ENCODE results near the gene LAG3.

LAG3 gene

GRCh38 chr12:6813363-6813762, 41.0 kb downstream of the LAG3 start:
- no peak overlapping the region for H3K4me3 ChIP-seq (ENCODE audit: low read length)
- TF ChIP-seq ZNF274 (IDR thresholded peaks at IDR 0.05; ENCODE audit: low read depth, low read length): no peak

GRCh38 chr12:6816598-6816997, 44.3 kb downstream of the LAG3 start:
- no peak overlapping the region for H3K4me3 ChIP-seq (ENCODE audit: low read length)
- no peak for TF ChIP-seq ZNF274 (IDR thresholded peaks at IDR 0.05; ENCODE audit: low read depth, low read length)

- no peak overlapping the region for H3K4me3 ChIP-seq (ENCODE audit: low read length)
- no peak for TF ChIP-seq ZNF274 (IDR thresholded peaks at IDR 0.05; ENCODE audit: low read depth, low read length)
These were observed 44.8 kb downstream of the LAG3 start for GRCh38 chr12:6817098-6817497.

GRCh38 chr12:6817662-6818157, 45.4 kb downstream of the LAG3 start:
- H3K4me3 ChIP-seq (ENCODE audit: low read length): no peak overlapping the region
- TF ChIP-seq ZNF274 (IDR thresholded peaks at IDR 0.05; ENCODE audit: low read depth, low read length): no peak

GRCh38 chr12:6818222-6818621, 45.9 kb downstream of the LAG3 start:
- TF ChIP-seq ZNF274 (IDR thresholded peaks at IDR 0.05; ENCODE audit: low read depth, low read length): no peak
- H3K4me3 ChIP-seq (ENCODE audit: low read length): no peak overlapping the region

- H3K4me3 ChIP-seq (ENCODE audit: low read length): no peak overlapping the region
- TF ChIP-seq ZNF274 (IDR thresholded peaks at IDR 0.05; ENCODE audit: low read depth, low read length): no peak
These were observed 46.3 kb downstream of the LAG3 start for GRCh38 chr12:6818645-6819044.

- TF ChIP-seq ZNF274 (IDR thresholded peaks at IDR 0.05; ENCODE audit: low read depth, low read length): no peak
- no peak overlapping the region for H3K4me3 ChIP-seq (ENCODE audit: low read length)
These were observed 47.0 kb downstream of the LAG3 start for GRCh38 chr12:6819106-6820030.

- no peak overlapping the region for H3K4me3 ChIP-seq (ENCODE audit: low read length)
- no peak for TF ChIP-seq ZNF274 (IDR thresholded peaks at IDR 0.05; ENCODE audit: low read depth, low read length)
These were observed 47.8 kb downstream of the LAG3 start for GRCh38 chr12:6820166-6820565.

- no peak within 1 kb of the TSS for H3K4me3 ChIP-seq (ENCODE audit: low read length)
- TF ChIP-seq ZNF274 (IDR thresholded peaks at IDR 0.05; ENCODE audit: low read depth, low read length): no peak
These were observed 49.5 kb downstream of the LAG3 start, which contains the start of gene GPR162 for GRCh38 chr12:6821591-6822425. TSS of gene GPR162 (plus strand) at chr12:6821821. CDS start at chr12:6823899, 2,078 bp downstream.

GRCh38 chr12:6822426-6823135, 50.3 kb downstream of the LAG3 start:
- no peak for TF ChIP-seq ZNF274 (IDR thresholded peaks at IDR 0.05; ENCODE audit: low read depth, low read length)
- H3K4me3 ChIP-seq (ENCODE audit: low read length): no peak overlapping the region

- H3K4me3 ChIP-seq (ENCODE audit: low read length): no peak overlapping the region
- TF ChIP-seq ZNF274 (IDR thresholded peaks at IDR 0.05; ENCODE audit: low read depth, low read length): no peak
These were observed 51.1 kb downstream of the LAG3 start for GRCh38 chr12:6823182-6824084.

- H3K4me3 ChIP-seq (ENCODE audit: low read length): no peak overlapping the region
- no peak for TF ChIP-seq ZNF274 (IDR thresholded peaks at IDR 0.05; ENCODE audit: low read depth, low read length)
These were observed 51.9 kb downstream of the LAG3 start for GRCh38 chr12:6824085-6824775.
